IPS DF 6.9 (cell line): Measurements from ENCODE around the gene UCP3.

Source experiments
- DNase-seq: peaks from one replicate; pipeline ENCODE4 v3.0.0-alpha.2; 2013; ENCODE audit warnings: low read depth, low spot score
- H3K27ac ChIP-seq: one replicate; pipeline ENCODE4 v1.5.1; 2013; ENCODE audit warnings: low read length, control low read depth
- H3K27me3 ChIP-seq: 2 replicates; pipeline ENCODE4 v1.6.1; 2013; ENCODE audit warnings: mild to moderate bottlenecking, low read length; ENCODE audit not compliant: control insufficient read depth, insufficient read depth
- H3K36me3 ChIP-seq: 2 replicates; pipeline ENCODE4 v1.6.1; 2013; ENCODE audit warnings: low read length; ENCODE audit not compliant: control insufficient read depth, insufficient read depth
- H3K4me1 ChIP-seq: 2 replicates; pipeline ENCODE4 v1.6.1; 2013; ENCODE audit warnings: low read length; ENCODE audit not compliant: control insufficient read depth, insufficient read depth
- H3K4me3 ChIP-seq: 2 replicates; pipeline ENCODE4 v1.5.1; 2013; ENCODE audit warnings: mild to moderate bottlenecking, low read length
- H3K9me3 ChIP-seq: 2 replicates; pipeline ENCODE4 v1.6.1; 2013; ENCODE audit warnings: low read length, inconsistent platforms; ENCODE audit not compliant: control insufficient read depth, insufficient read depth
- WGBS: extraction: QIAGEN DNeasy Blood & Tissue Kit; methylation state at CpG from one replicate; pipeline ENCODE4 v1.1.7; 2013; ENCODE audit warnings: mixed read lengths, missing lambda C conversion rate; ENCODE audit not compliant: insufficient read length, insufficient coverage; 5-methylcytosine and 5-hydroxymethylcytosine counted together

Gene UCP3

DNA sequence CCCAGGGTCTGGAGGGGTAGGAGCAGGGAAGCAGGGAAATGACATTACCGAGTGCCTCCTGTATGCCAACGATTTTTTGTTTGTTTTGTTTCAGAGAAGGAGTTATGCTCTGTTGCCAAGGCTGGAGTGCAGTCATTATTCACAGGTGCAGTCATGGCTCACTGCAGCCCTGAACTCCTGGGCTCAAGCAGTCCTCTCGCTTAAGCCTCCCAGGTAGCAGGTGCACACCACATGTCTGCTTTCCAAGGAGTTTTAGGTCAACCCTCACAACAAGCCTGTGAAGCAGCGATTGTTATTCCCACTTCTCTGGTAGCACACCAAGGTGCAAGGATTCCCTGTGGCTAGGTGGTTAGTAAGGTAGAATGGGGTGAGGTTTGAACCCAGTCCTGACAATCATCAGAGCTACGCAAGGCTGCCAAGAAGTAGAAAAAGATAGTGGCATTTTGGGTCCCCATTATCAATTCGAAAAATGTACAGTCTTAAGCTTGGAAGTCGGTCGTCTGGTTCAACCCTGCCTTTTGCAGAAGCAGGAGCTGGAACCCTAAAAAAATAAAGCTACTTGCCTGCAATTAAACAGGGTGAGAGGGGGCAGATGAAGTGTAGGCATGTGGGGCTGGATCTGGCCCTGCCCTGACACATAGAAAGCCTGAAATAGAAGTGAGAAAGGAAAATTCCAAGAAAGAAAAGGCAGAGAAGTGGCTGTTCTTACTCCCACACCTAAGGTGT lies 9.1 kb downstream of the UCP3 start:
- H3K4me3 ChIP-seq = no peak overlapping the region
- no peaks in the 10 kb centered on the region for H3K9me3 ChIP-seq
- no CpG with 5 or more reads among the region's 8 CpGs for WGBS
- no peak overlapping the region for H3K27ac ChIP-seq
- H3K27me3 ChIP-seq = no peaks in the 10 kb centered on the region
- H3K4me1 ChIP-seq = no peaks in the 10 kb centered on the region
- no peak for DNase-seq
- no peaks in the 10 kb centered on the region for H3K36me3 ChIP-seq

DNA sequence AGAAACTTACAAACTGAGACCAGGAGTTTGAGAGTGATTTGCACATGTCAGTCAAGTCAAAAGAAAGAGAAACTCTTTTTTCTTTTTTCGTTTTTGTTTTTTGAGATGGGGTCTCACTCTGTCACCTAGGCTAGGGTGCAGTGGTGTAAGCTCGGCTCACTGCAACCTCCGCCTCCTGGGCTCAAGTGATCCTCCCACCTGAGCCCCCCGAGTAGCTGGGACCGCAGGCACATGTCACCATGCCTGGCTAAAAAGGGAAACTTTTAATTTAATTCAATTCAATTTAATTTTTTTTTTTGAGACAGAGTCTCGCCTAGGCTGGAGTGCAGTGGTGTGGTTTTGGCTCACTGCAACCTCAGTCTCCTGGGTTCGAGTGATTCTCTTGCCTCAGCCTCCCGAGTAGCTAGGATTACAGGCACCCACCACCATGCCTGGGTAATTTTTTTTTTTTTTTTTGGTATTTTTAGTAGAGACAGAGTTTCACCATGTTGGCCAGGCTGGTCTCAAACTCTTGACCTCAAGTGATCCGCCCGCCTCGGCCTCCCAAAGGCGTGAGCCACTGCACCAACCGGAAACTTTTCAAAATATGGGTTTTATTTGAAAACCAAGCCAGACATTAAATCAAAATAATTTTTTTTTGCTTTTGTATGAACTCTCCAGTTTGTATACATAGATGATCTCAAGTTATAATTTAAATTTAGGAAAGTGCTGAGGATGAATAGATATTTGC lies 9.9 kb downstream of the UCP3 start:
- no CpG with 5 or more reads among the region's 13 CpGs for WGBS
- Histone ChIP-seq H3K27me3 (no peaks in the 10 kb centered on the region), H3K27ac (no peak overlapping the region), H3K36me3 (no peaks in the 10 kb centered on the region), H3K4me3 (no peak overlapping the region), H3K9me3 (no peaks in the 10 kb centered on the region), H3K4me1 (no peaks in the 10 kb centered on the region)
- DNase-seq = no peak

GRCh38 chr11:73997120-73997770 lies 11.6 kb downstream of the UCP3 start:
- H3K27ac ChIP-seq = no peak overlapping the region
- no peaks in the 10 kb centered on the region for H3K4me1 ChIP-seq
- H3K27me3 ChIP-seq = no peaks in the 10 kb centered on the region
- no CpG with 5 or more reads among the region's 6 CpGs for WGBS
- H3K4me3 ChIP-seq = no peak overlapping the region
- no peaks in the 10 kb centered on the region for H3K36me3 ChIP-seq
- DNase-seq = no peak
- H3K9me3 ChIP-seq = no peaks in the 10 kb centered on the region

GRCh38 chr11:73996161-73996747 lies 12.6 kb downstream of the UCP3 start:
- Histone ChIP-seq H3K27me3 (no peaks in the 10 kb centered on the region), H3K27ac (no peak overlapping the region), H3K9me3 (no peaks in the 10 kb centered on the region), H3K36me3 (no peaks in the 10 kb centered on the region), H3K4me1 (peaks cover under 1% of the 10 kb centered on the region; the same call in 1 of the 2 replicates), H3K4me3 (no peak overlapping the region)
- no CpG with 5 or more reads among the region's 4 CpGs for WGBS
- DNase-seq = no peak

GRCh38 chr11:73995731-73996130 lies 13.2 kb downstream of the UCP3 start:
- H3K4me1 ChIP-seq = peaks cover 2% of the 10 kb centered on the region; the same call in 1 of the 2 replicates
- no peak overlapping the region for H3K4me3 ChIP-seq
- no peaks in the 10 kb centered on the region for H3K27me3 ChIP-seq
- H3K9me3 ChIP-seq = no peaks in the 10 kb centered on the region
- H3K36me3 ChIP-seq = no peaks in the 10 kb centered on the region
- no CpG with 5 or more reads among the region's 2 CpGs for WGBS
- no peak overlapping the region for H3K27ac ChIP-seq
- DNase-seq = no peak

GRCh38 chr11:73995247-73995646 lies 13.6 kb downstream of the UCP3 start:
- H3K9me3 ChIP-seq = no peaks in the 10 kb centered on the region
- no peaks in the 10 kb centered on the region for H3K27me3 ChIP-seq
- H3K36me3 ChIP-seq = no peaks in the 10 kb centered on the region
- no peak overlapping the region for H3K27ac ChIP-seq
- DNase-seq = no peak
- WGBS = no CpG with 5 or more reads among the region's 2 CpGs
- no peak overlapping the region for H3K4me3 ChIP-seq
- peaks cover 2% of the 10 kb centered on the region; the same call in 1 of the 2 replicates for H3K4me1 ChIP-seq

DNA sequence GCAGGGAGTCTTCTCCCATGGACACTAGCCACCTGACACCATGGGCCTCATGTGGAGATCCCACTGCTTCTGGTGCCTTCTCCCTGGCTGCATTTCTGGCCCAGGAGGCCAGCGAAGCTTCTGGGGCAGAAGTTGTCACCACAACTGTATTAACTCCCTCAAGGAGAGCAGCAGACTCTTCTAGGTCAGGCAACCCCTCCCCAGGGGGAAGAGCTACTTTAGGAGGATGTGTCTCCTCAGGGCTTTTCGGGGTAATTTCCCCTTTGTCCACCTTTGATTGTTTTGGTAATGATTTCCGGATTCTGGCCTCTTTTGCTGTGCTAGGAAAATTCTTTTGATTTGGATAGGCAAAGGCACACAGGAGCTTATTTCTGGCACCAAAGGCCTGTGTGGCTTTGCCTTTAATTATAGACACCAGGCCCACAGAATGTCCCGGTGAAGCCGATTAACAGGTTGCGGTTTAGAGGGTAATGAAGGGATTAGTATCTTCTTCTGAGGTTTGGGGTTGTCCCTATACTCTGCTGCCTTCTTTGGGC lies 17.3 kb downstream of the UCP3 start:
- no CpG with 5 or more reads among the region's 6 CpGs for WGBS
- Histone ChIP-seq H3K36me3 (no peaks in the 10 kb centered on the region), H3K4me3 (no peak overlapping the region), H3K27me3 (no peaks in the 10 kb centered on the region), H3K4me1 (peaks cover 2% of the 10 kb centered on the region; the same call in 1 of the 2 replicates), H3K9me3 (no peaks in the 10 kb centered on the region), H3K27ac (no peak overlapping the region)
- DNase-seq = no peak

DNA sequence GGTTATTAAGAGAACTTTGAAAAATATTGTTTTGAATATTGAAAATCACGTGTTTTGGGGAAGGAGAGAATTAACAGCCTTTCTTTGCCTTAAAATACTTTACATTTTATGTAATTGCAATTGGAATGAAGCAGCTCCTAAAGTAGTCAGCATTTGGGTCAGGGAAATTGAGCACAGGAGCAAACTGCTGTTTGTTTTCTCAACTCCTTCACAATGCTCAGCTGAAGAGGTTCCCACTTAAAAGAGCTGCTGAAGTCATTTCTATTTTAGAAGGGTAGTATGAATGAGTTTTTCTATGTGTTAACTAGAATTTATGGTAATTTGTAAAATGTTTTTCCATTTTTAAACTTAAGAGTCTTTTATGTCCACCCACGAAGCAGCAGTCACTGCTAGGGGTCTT lies 18.2 kb downstream of the UCP3 start:
- Histone ChIP-seq H3K9me3 (no peaks in the 10 kb centered on the region), H3K4me1 (peaks cover 2% of the 10 kb centered on the region; the same call in 1 of the 2 replicates), H3K36me3 (no peaks in the 10 kb centered on the region), H3K27me3 (no peaks in the 10 kb centered on the region), H3K4me3 (no peak overlapping the region), H3K27ac (no peak overlapping the region)
- WGBS = no CpG with 5 or more reads among the region's 2 CpGs
- DNase-seq = no peak

DNA sequence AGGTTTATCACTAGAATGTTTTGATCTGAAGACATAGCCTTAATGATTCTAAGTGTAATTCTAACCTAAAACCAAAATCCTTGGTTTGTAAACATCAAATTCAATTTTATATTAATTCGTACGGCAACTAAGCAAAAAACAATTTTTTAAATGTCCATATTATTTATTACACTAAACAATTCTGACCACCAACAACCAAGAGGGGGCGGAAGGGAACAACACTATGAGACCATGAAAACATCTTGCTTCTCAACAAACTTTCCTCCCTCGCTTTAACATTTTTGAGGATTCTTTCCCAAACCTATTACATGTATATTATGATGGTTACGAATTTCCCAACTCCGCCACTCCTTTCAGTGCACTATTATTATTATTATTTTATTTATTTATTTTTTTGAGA lies 19.7 kb downstream of the UCP3 start:
- H3K36me3 ChIP-seq = no peaks in the 10 kb centered on the region
- no peaks in the 10 kb centered on the region for H3K27me3 ChIP-seq
- no peak for DNase-seq
- H3K9me3 ChIP-seq = no peaks in the 10 kb centered on the region
- H3K27ac ChIP-seq = no peak overlapping the region
- H3K4me3 ChIP-seq = no peak overlapping the region
- peaks cover 2% of the 10 kb centered on the region; the same call in 1 of the 2 replicates for H3K4me1 ChIP-seq
- WGBS = 100% methylated on average over 2 of the region's 6 CpGs

DNA sequence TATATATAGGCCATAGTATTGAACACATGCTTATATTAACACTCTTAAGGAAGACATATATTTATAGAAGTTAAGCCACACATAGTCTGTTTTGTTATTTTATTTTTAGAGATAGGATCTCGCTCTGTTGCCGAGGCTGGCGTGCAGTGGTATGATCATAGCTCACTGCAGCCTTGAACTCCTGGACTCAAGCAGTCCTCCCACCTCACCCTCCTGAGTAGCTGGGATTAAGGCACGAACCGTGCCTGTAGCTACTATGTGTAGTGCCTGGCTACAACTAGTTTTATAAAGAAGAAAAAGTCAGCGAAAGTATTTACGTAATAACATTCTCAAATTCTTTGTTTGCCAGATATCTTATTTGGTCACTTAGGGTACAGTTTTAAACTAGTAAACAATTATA lies 20.7 kb downstream of the UCP3 start:
- Histone ChIP-seq H3K27ac (no peak overlapping the region), H3K4me1 (peaks cover 2% of the 10 kb centered on the region; the same call in 1 of the 2 replicates), H3K4me3 (no peak overlapping the region), H3K9me3 (no peaks in the 10 kb centered on the region), H3K36me3 (no peaks in the 10 kb centered on the region), H3K27me3 (no peaks in the 10 kb centered on the region)
- DNase-seq = no peak
- WGBS = no CpG with 5 or more reads among the region's 7 CpGs
